Cardiac septum (tissue), 1 donor: ENCODE measurements around the gene PDSS1. TPM values are rescaled to one million over a fixed set of nuclear protein-coding genes. Genes with fewer than 3 reads are reported as not detected.
"Not testable (repeated sequence)": the region's sequence is repeated elsewhere in the genome, so short reads cannot be mapped to it uniquely, and the experiment has no call there.

Source experiments
- DNase-seq: peaks from one replicate; pipeline ENCODE4 v3.0.0-alpha.2; 2020; ENCODE audit warnings: low spot score
- intact Hi-C: fragments of 100-400 bp; cut with DNase I; formaldehyde crosslinking; loops from one replicate; pipeline ENCODE4 v1.14.0; 2022
- total RNA-seq: library from RNA; stranded (reverse); fragmentation: NEBNext Ultra II Directional; extraction: Animal tissue kit (Norgen Biotek cat#: 25700); gene quantifications from one replicate; pipeline ENCODE4 v1.2.1, GENCODE V29; 2021
- donor health status: DM: no; HTN: no; CAD: no.

Gene PDSS1
- total RNA-seq, 1 donor from 2014 or later: 6.4 TPM

- intact Hi-C loops: no loop called here
- no peak for DNase-seq
Observed at GRCh38 chr10:26781797-26782196, 84.3 kb downstream of the PDSS1 start.

GRCh38 chr10:26787362-26787761, 89.9 kb downstream of the PDSS1 start:
- DNase-seq: no peak

GRCh38 chr10:26789779-26790178, 92.3 kb downstream of the PDSS1 start:
- DNase-seq, intact Hi-C loops: not testable (repeated sequence)

More at GRCh38 chr10:26787362-26787761, 89.9 kb downstream of the PDSS1 start:
- intact Hi-C loops: no loop called here

GRCh38 chr10:26790221-26790995, 92.9 kb downstream of the PDSS1 start:
- no peak for DNase-seq
- intact Hi-C loops: no loop called here

GRCh38 chr10:26792758-26793495, 95.4 kb downstream of the PDSS1 start:
- intact Hi-C loops: no loop called here
- no peak for DNase-seq

Other genes starting within 250 kb of the PDSS1 start
- 33.8 TPM for gene ABI1, start 163.3 kb downstream of the PDSS1 start, total RNA-seq